ENCODE data around the gene XPOT.

The XPOT gene

DNA sequence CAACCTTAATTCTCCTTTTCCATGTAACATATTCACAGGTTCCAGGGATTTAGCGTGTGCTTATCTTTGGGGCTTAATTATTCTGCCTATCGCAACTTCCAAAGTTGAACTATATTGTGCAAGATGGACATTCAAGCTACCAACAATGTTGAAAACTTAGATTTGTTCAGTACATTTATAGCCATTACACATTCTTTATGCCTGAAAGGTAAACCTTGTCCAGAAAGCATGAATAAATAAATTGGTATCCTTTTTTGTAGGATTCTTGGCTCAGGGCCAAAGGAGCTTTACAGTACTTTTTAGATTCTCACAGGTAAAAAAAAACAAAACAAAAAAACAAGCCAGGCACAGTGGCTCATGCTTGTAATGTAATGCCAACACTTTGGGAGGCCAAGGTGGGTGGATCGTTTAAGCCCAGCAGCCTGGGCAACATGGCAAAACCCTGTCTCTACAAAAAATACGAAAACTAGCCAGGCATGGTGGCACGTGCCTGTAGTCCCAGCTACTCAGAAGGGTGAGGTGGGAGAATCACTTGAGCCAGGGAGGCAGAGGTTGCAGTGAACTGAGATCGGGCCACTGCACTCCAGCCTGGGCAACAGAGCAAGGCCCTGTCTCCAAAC lies 16.9 kb upstream of the XPOT start:
- Histone ChIP-seq H3K27me3 (ENCODE audit: insufficient read depth, low read length, poor library complexity) (no peaks in the 10 kb centered on the region), H3K27ac (ENCODE audit: low read length) (no peak overlapping the region), H3K4me2 (ENCODE audit: insufficient read depth, low read length) (no peak overlapping the region), H4K20me1 (ENCODE audit: insufficient read depth, low read length) (no peaks in the 10 kb centered on the region), H2AFZ (ENCODE audit: low read depth, low read length) (no peak overlapping the region), H3K9me3 (ENCODE audit: insufficient read depth, low read length, severe bottlenecking) (no peaks in the 10 kb centered on the region), H3K36me3 (ENCODE audit: insufficient read depth, low read length) (no peaks in the 10 kb centered on the region), H3K79me2 (ENCODE audit: insufficient read depth, low read length) (no peaks in the 10 kb centered on the region), H3K9ac (ENCODE audit: low read depth, low read length) (no peak overlapping the region), H3K4me1 (ENCODE audit: insufficient read depth, low read length) (peaks cover 24% of the 10 kb centered on the region), H3K4me3 (ENCODE audit: low read depth in 1 of 2, low read length in 2 of 2) (no peak overlapping the region)
- ATAC-seq (ENCODE audit: insufficient read depth, low read depth) (no peak), DNase-seq (no peak)
- TF ChIP-seq EZH2 (IDR thresholded peaks at IDR 0.05; ENCODE audit: borderline replicate concordance, low read depth, low read length, severe bottlenecking) = no peak
- TF ChIP-seq, protein P1, sequence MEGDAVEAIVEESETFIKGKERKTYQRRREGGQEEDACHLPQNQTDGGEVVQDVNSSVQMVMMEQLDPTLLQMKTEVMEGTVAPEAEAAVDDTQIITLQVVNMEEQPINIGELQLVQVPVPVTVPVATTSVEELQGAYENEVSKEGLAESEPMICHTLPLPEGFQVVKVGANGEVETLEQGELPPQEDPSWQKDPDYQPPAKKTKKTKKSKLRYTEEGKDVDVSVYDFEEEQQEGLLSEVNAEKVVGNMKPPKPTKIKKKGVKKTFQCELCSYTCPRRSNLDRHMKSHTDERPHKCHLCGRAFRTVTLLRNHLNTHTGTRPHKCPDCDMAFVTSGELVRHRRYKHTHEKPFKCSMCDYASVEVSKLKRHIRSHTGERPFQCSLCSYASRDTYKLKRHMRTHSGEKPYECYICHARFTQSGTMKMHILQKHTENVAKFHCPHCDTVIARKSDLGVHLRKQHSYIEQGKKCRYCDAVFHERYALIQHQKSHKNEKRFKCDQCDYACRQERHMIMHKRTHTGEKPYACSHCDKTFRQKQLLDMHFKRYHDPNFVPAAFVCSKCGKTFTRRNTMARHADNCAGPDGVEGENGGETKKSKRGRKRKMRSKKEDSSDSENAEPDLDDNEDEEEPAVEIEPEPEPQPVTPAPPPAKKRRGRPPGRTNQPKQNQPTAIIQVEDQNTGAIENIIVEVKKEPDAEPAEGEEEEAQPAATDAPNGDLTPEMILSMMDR (IDR thresholded peaks at IDR 0.05; ENCODE audit: borderline replicate concordance, extremely low read depth, low read length, poor library complexity, severe bottlenecking) = no peak

DNA sequence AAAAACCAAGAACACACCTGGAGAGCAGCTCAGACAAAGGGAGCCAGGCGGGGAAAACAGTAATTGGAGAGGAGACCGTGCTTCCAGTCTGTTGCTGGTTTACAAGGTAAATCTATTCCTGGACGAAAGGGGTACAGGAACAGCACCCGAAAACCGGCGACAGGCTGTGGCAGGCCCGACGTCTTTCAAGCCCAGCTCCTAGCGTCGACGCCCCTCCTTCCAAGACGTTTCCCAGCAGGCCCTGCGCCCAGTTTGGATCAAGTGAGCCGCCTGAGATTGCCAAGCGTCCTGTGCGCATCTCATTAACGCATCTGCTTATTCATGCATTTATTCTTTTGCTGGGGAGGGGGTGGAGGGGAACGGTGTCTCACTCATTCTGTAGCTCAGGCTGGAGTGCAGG lies 15.0 kb upstream of the XPOT start:
- no peak overlapping the region for H3K27ac ChIP-seq (ENCODE audit: low read length)
- H3K4me2 ChIP-seq (ENCODE audit: insufficient read depth, low read length) = no peak overlapping the region

DNA sequence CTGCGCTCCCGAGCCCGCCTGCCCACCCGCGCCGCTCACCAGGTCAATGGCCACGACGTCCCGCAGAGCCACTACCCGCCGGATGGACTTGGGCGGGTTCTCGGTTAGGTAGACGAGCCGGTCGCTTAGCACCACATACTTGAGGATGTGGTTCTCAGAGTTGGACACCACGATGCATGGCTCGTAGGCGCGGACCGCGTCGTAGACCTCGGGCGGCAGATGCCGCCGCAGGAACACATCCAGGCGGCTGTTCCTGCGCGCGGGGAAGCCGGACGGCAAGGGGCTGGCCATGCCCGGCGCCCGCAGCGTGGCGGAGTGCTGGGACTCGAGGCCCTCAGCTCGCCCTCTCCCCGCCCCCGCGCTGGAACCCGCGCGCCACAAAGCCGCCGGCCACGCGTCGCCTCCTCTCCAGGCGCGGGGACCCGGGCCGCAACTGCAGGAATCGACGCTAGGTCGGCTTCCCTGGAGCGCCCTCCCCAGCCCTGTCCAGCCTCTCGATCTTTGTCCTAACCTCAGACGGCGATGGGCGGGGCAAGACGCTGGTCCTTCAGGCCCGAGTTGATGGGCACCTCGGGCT lies 13.8 kb upstream of the XPOT start, which contains the start of gene C12orf56:
C12orf56 (minus strand) TSS at position 484 of the 577 bp plus-strand sequence; CDS start at position 291, 193 bp downstream.
- peaks cover 12% of the 10 kb centered on the region for H3K4me1 ChIP-seq (ENCODE audit: insufficient read depth, low read length)
- no peaks in the 10 kb centered on the region for H3K9me3 ChIP-seq (ENCODE audit: insufficient read depth, low read length, severe bottlenecking)
- H2AFZ ChIP-seq (ENCODE audit: low read depth, low read length) = no peak within 1 kb of the TSS
- DNase-seq (no peak), ATAC-seq (ENCODE audit: insufficient read depth, low read depth) (no peak)
- no peaks in the 10 kb centered on the region for H3K79me2 ChIP-seq (ENCODE audit: insufficient read depth, low read length)
- H4K20me1 ChIP-seq (ENCODE audit: insufficient read depth, low read length) = no peaks in the 10 kb centered on the region
- no peak within 1 kb of the TSS for H3K4me3 ChIP-seq (ENCODE audit: low read depth in 1 of 2, low read length in 2 of 2)
- no peaks in the 10 kb centered on the region for H3K36me3 ChIP-seq (ENCODE audit: insufficient read depth, low read length)
- H3K4me2 ChIP-seq (ENCODE audit: insufficient read depth, low read length) = no peak within 1 kb of the TSS
- TF ChIP-seq EZH2 (IDR thresholded peaks at IDR 0.05; ENCODE audit: borderline replicate concordance, low read depth, low read length, severe bottlenecking) = no peak
- TF ChIP-seq, protein P1 (IDR thresholded peaks at IDR 0.05; ENCODE audit: borderline replicate concordance, extremely low read depth, low read length, poor library complexity, severe bottlenecking) = no peak
- H3K27me3 ChIP-seq (ENCODE audit: insufficient read depth, low read length, poor library complexity) = no peaks in the 10 kb centered on the region
- no peak within 1 kb of the TSS for H3K27ac ChIP-seq (ENCODE audit: low read length)
- no peak within 1 kb of the TSS for H3K9ac ChIP-seq (ENCODE audit: low read depth, low read length)

More for the DNA sequence above, 15.0 kb upstream of the XPOT start:
- no peak overlapping the region for H2AFZ ChIP-seq (ENCODE audit: low read depth, low read length)
- H3K27me3 ChIP-seq (ENCODE audit: insufficient read depth, low read length, poor library complexity) = no peaks in the 10 kb centered on the region
- DNase-seq = no peak
- no peak overlapping the region for H3K4me3 ChIP-seq (ENCODE audit: low read depth in 1 of 2, low read length in 2 of 2)
- H3K4me1 ChIP-seq (ENCODE audit: insufficient read depth, low read length) = peaks cover 24% of the 10 kb centered on the region
- no peaks in the 10 kb centered on the region for H3K79me2 ChIP-seq (ENCODE audit: insufficient read depth, low read length)
- TF ChIP-seq, protein P1 (IDR thresholded peaks at IDR 0.05; ENCODE audit: borderline replicate concordance, extremely low read depth, low read length, poor library complexity, severe bottlenecking) = no peak
- TF ChIP-seq EZH2 (IDR thresholded peaks at IDR 0.05; ENCODE audit: borderline replicate concordance, low read depth, low read length, severe bottlenecking) = no peak
- ATAC-seq (ENCODE audit: insufficient read depth, low read depth) = no peak
- no peak overlapping the region for H3K9ac ChIP-seq (ENCODE audit: low read depth, low read length)
- H3K9me3 ChIP-seq (ENCODE audit: insufficient read depth, low read length, severe bottlenecking) = no peaks in the 10 kb centered on the region
- H3K36me3 ChIP-seq (ENCODE audit: insufficient read depth, low read length) = no peaks in the 10 kb centered on the region
- H4K20me1 ChIP-seq (ENCODE audit: insufficient read depth, low read length) = no peaks in the 10 kb centered on the region

Data from DND-41 (cell line).